Loucy (cell line): ENCODE results near the gene KLHL14.

Experiments
- CTCF ChIP-seq: fragments of 200-600 bp; sonication (generic); conservative IDR thresholded peaks from 2 replicates; pipeline ENCODE4 v1.5.1; 2014; ENCODE audit warnings: mild to moderate bottlenecking, antibody characterized with exemption, low read length
- EZH2phosphoT487 ChIP-seq: fragments of 200-600 bp; IDR thresholded peaks from 2 replicates; pipeline ENCODE4 v1.6.1; 2018; ENCODE audit warnings: antibody characterized with exemption, mild to moderate bottlenecking, moderate library complexity, borderline replicate concordance

- TF ChIP-seq CTCF, result no peak
- no peak for TF ChIP-seq EZH2phosphoT487
Measured at GRCh38 chr18:32805354-32805753, 32.5 kb upstream of the KLHL14 start.
